IPS-18a (cell line): ENCODE measurements around the gene SMG5.

Experiments used
- H3K27ac ChIP-seq: one replicate; pipeline ENCODE4 v1.5.1; 2013; ENCODE audit warnings: low read length
- H3K27me3 ChIP-seq: one replicate; pipeline ENCODE4 v1.6.1; 2013; ENCODE audit warnings: mild to moderate bottlenecking, low read length; ENCODE audit not compliant: control insufficient read depth, insufficient read depth
- H3K36me3 ChIP-seq: one replicate; pipeline ENCODE4 v1.6.1; 2013; ENCODE audit warnings: low read depth, low read length; ENCODE audit not compliant: control insufficient read depth
- H3K4me1 ChIP-seq: one replicate; pipeline ENCODE4 v1.6.1; 2013; ENCODE audit warnings: low read depth, low read length; ENCODE audit not compliant: control insufficient read depth
- H3K4me3 ChIP-seq: one replicate; pipeline ENCODE4 v1.5.1; 2013; ENCODE audit warnings: low read length
- H3K9ac ChIP-seq: one replicate; pipeline ENCODE4 v1.6.1; 2013; ENCODE audit warnings: mild to moderate bottlenecking, low read length, moderate library complexity
- H3K9me3 ChIP-seq: one replicate; pipeline ENCODE4 v1.6.1; 2013; ENCODE audit warnings: low read depth, low read length; ENCODE audit not compliant: control insufficient read depth

The SMG5 gene

GRCh38 chr1:156253634-156254033, 29.0 kb downstream of the SMG5 start:
- Histone ChIP-seq H3K4me1 (no peaks in the 10 kb centered on the region), H3K27me3 (no peaks in the 10 kb centered on the region), H3K4me3 (no peak overlapping the region), H3K9me3 (no peaks in the 10 kb centered on the region), H3K36me3 (peaks cover 84% of the 10 kb centered on the region), H3K9ac (no peak overlapping the region), H3K27ac (no peak overlapping the region)

GRCh38 chr1:156251527-156251926, 31.1 kb downstream of the SMG5 start:
- Histone ChIP-seq H3K9ac (no peak overlapping the region), H3K36me3 (peaks cover 63% of the 10 kb centered on the region), H3K4me3 (no peak overlapping the region), H3K4me1 (peaks cover 3% of the 10 kb centered on the region), H3K27me3 (no peaks in the 10 kb centered on the region), H3K9me3 (no peaks in the 10 kb centered on the region), H3K27ac (no peak overlapping the region)

GRCh38 chr1:156249593-156249992, 33.0 kb downstream of the SMG5 start:
- no peak overlapping the region for H3K4me3 ChIP-seq
- no peaks in the 10 kb centered on the region for H3K9me3 ChIP-seq
- no peak overlapping the region for H3K27ac ChIP-seq
- peaks cover 3% of the 10 kb centered on the region for H3K4me1 ChIP-seq
- no peaks in the 10 kb centered on the region for H3K27me3 ChIP-seq
- H3K36me3 ChIP-seq = peaks cover 54% of the 10 kb centered on the region
- H3K9ac ChIP-seq = no peak overlapping the region

- H3K27ac ChIP-seq = no peak overlapping the region
- peaks cover 43% of the 10 kb centered on the region for H3K36me3 ChIP-seq
- H3K9me3 ChIP-seq = no peaks in the 10 kb centered on the region
- no peak overlapping the region for H3K9ac ChIP-seq
- peaks cover 3% of the 10 kb centered on the region for H3K4me1 ChIP-seq
- no peaks in the 10 kb centered on the region for H3K27me3 ChIP-seq
- no peak overlapping the region for H3K4me3 ChIP-seq
Observed at GRCh38 chr1:156248323-156248683, 34.3 kb downstream of the SMG5 start.

- H3K27ac ChIP-seq = no peak within 1 kb of the TSS
- H3K9me3 ChIP-seq = no peaks in the 10 kb centered on the region
- no peak within 1 kb of the TSS for H3K4me3 ChIP-seq
- H3K9ac ChIP-seq = no peak within 1 kb of the TSS
- H3K27me3 ChIP-seq = no peaks in the 10 kb centered on the region
- peaks cover 37% of the 10 kb centered on the region for H3K36me3 ChIP-seq
- peaks cover 3% of the 10 kb centered on the region for H3K4me1 ChIP-seq
Observed at GRCh38 chr1:156247460-156248322, 34.9 kb downstream of the SMG5 start, which contains the start of gene PAQR6. PAQR6 (minus strand) TSS chr1:156248056; CDS start chr1:156246731, 1,325 bp downstream.

GRCh38 chr1:156246781-156247459, 35.7 kb downstream of the SMG5 start:
- Histone ChIP-seq H3K9ac (no peak overlapping the region), H3K27me3 (no peaks in the 10 kb centered on the region), H3K4me3 (no peak overlapping the region), H3K4me1 (peaks cover 3% of the 10 kb centered on the region), H3K36me3 (peaks cover 29% of the 10 kb centered on the region), H3K27ac (no peak overlapping the region), H3K9me3 (no peaks in the 10 kb centered on the region)

- no peak overlapping the region for H3K9ac ChIP-seq
- H3K36me3 ChIP-seq = peaks cover 23% of the 10 kb centered on the region
- no peaks in the 10 kb centered on the region for H3K9me3 ChIP-seq
- H3K27me3 ChIP-seq = no peaks in the 10 kb centered on the region
- no peak overlapping the region for H3K4me3 ChIP-seq
- H3K4me1 ChIP-seq = peaks cover 3% of the 10 kb centered on the region
- no peak overlapping the region for H3K27ac ChIP-seq
Observed at GRCh38 chr1:156246241-156246780, 36.3 kb downstream of the SMG5 start.

GRCh38 chr1:156245451-156246232, 37.0 kb downstream of the SMG5 start:
- no peak overlapping the region for H3K9ac ChIP-seq
- no peak overlapping the region for H3K27ac ChIP-seq
- H3K9me3 ChIP-seq = no peaks in the 10 kb centered on the region
- no peak overlapping the region for H3K4me3 ChIP-seq
- peaks cover 3% of the 10 kb centered on the region for H3K4me1 ChIP-seq
- H3K27me3 ChIP-seq = no peaks in the 10 kb centered on the region
- peaks cover 20% of the 10 kb centered on the region for H3K36me3 ChIP-seq

- Histone ChIP-seq H3K27ac (no peak overlapping the region), H3K27me3 (no peaks in the 10 kb centered on the region), H3K4me3 (no peak overlapping the region), H3K36me3 (peaks cover 13% of the 10 kb centered on the region), H3K4me1 (peaks cover 3% of the 10 kb centered on the region), H3K9ac (no peak overlapping the region), H3K9me3 (no peaks in the 10 kb centered on the region)
Observed at GRCh38 chr1:156244712-156245111, 37.9 kb downstream of the SMG5 start.

GRCh38 chr1:156244126-156244525, 38.5 kb downstream of the SMG5 start:
- H3K27me3 ChIP-seq = no peaks in the 10 kb centered on the region
- H3K4me3 ChIP-seq = no peak overlapping the region
- H3K9me3 ChIP-seq = no peaks in the 10 kb centered on the region
- no peak overlapping the region for H3K27ac ChIP-seq
- peaks cover 3% of the 10 kb centered on the region for H3K4me1 ChIP-seq
- no peak overlapping the region for H3K9ac ChIP-seq
- peaks cover 10% of the 10 kb centered on the region for H3K36me3 ChIP-seq

- Histone ChIP-seq H3K4me3 (no peak overlapping the region), H3K27ac (no peak overlapping the region), H3K9me3 (no peaks in the 10 kb centered on the region), H3K36me3 (peaks cover 14% of the 10 kb centered on the region), H3K4me1 (no peaks in the 10 kb centered on the region), H3K9ac (no peak overlapping the region), H3K27me3 (no peaks in the 10 kb centered on the region)
Observed at GRCh38 chr1:156242738-156243137, 39.9 kb downstream of the SMG5 start.
